Kidney (tissue), 14 donors: Measurements from ENCODE around the gene CAMK2B. TPM values are rescaled to one million over a fixed set of nuclear protein-coding genes. Genes with fewer than 3 reads are reported as not detected.

Experiments
- DNase-seq, 5 donors: peaks; one replicate each; pipeline ENCODE4 v3.0.0-alpha.2; 2013 to 2020
- FAIRE-seq: peaks from 2 replicates; lab custom pipeline; 2012; peaks lifted over from hg19 to GRCh38; lab: Jason Lieb, UNC
- H3K27ac ChIP-seq, 2 donors: one replicate each; pipeline ENCODE4 v1.7.0; 2013; ENCODE audit warnings: low read depth in 2 of 2, low read length in 2 of 2, inconsistent platforms in 1 of 2
- H3K27me3 ChIP-seq: one replicate; pipeline ENCODE4 v1.7.1; 2013; ENCODE audit warnings: low read length, inconsistent platforms; ENCODE audit not compliant: control insufficient read depth, insufficient read depth
- H3K36me3 ChIP-seq, 3 donors: one replicate each; pipeline versions ENCODE4 v1.7.0 to v1.7.1; 2013; ENCODE audit warnings: low read length in 3 of 3, control low read depth in 1 of 3, inconsistent platforms in 1 of 3; ENCODE audit not compliant: insufficient read depth in 3 of 3, control insufficient read depth in 2 of 3
- H3K4me1 ChIP-seq, 3 donors: one replicate each; pipeline versions ENCODE4 v1.7.0 to v1.7.1; 2013; ENCODE audit warnings: low read length in 3 of 3, inconsistent platforms in 1 of 3, low read depth in 1 of 3; ENCODE audit not compliant: control insufficient read depth in 2 of 3, insufficient read depth in 2 of 3
- H3K4me3 ChIP-seq, 3 donors: one replicate each; pipeline versions ENCODE4 v1.7.0 to v1.8.1; 2013; ENCODE audit warnings: low read length in 3 of 3, control low read depth in 1 of 3, inconsistent platforms in 1 of 3
- H3K9ac ChIP-seq, 3 donors: one replicate each; pipeline versions ENCODE4 v1.7.0 to v1.7.1; 2013; ENCODE audit warnings: low read length in 3 of 3, control low read depth in 1 of 3, inconsistent platforms in 1 of 3
- H3K9me3 ChIP-seq, 3 donors: one replicate each; pipeline versions ENCODE4 v1.7.0 to v1.7.1; 2013; ENCODE audit warnings: low read length in 3 of 3, control low read depth in 1 of 3, inconsistent platforms in 1 of 3; ENCODE audit not compliant: control insufficient read depth in 2 of 3, insufficient read depth in 1 of 3
- intact Hi-C: fragments of 100-400 bp; cut with DNase I; formaldehyde crosslinking; loops from one replicate; pipeline ENCODE4 v1.11.1; 2022
- polyA plus RNA-seq: library from polyadenylated mRNA; stranded (reverse); fragments of 350-450 nt; fragmentation: Illumina TruSeq; extraction: RNeasy Lipid Tissue Mini Kit (QIAGEN cat#74804); gene quantifications from one replicate; pipeline ENCODE4 v1.2.3, GENCODE V29; 2014; ENCODE audit warnings: low read depth, low replicate concordance; ENCODE audit not compliant: insufficient read depth
- total RNA-seq: library from RNA; stranded (reverse); fragmentation: NEBNext Ultra II Directional; extraction: Animal tissue kit (Norgen Biotek cat#: 25700); gene quantifications from one replicate; pipeline ENCODE4 v1.2.1, GENCODE V29; 2021
- TF ChIP-seq, protein P1 (sequence below): IDR thresholded peaks from 3 replicates; pipeline ENCODE4 v1.5.1; 2012; ENCODE audit warnings: mild to moderate bottlenecking, moderate library complexity, borderline replicate concordance; ENCODE audit not compliant: insufficient read depth; ENCODE audit errors: extremely low read depth
- donor health status: control.
- donor health status: control.
- donor health status: control.
- donor health status: control.
- donor health status: control.
- donor health status: DM: yes; HTN: yes; CAD: no.
- donor health status: Normal renal cell carcinoma (clear cell type).

Gene CAMK2B
- total and polyA plus RNA-seq, 2 donors from 2014 or later = 1.1 to 3.2 TPM

DNA sequence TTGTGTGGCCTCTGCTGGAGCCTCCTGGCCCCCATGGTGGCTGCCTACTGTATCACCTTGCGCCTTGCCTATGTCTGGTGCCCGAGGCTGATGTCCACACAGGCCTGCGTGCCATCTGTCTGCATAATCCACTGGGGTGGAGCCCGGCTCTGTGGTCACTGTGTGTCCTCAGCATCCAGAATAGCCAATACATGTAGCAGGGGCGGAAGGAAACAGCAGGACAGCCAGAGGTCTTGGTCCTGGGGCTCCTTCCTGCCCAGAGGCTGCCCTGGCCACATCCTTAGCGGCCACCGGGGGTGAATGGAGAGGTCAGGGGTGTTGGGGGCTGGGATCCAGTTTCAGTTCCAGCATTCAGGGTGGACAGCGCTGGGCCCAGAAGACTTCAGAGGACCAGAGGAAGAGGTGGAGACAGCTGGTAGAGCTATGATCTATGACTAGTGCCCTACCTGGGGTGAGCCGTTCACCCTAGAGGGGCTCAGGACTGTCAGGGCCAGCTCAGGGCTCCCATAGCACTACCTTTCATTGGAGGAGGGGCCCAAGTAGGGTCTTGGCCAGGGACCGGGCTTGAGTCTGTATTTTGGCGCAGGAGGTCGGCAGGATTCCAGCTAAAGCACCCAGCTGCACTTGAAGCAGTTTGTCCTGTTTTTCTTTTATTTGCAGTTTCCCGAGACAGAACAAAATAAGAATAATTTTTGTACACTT lies 108.7 kb downstream of the CAMK2B start:
- peak in 1 of 5 donors; percentile 61 for DNase-seq

GRCh38 chr7:44216019-44216418 lies 109.4 kb downstream of the CAMK2B start:
- Histone ChIP-seq H3K9me3 (peaks cover 0 to 3% (median 0%) of the 10 kb centered on the region in 3 donors), H3K4me3 (no peak overlapping the region), H3K4me1 (no peaks in the 10 kb centered on the region), H3K9ac (no peak overlapping the region), H3K27ac (no peak overlapping the region), H3K27me3 (no peaks in the 10 kb centered on the region), H3K36me3 (peaks cover 0 to 13% (median 8%) of the 10 kb centered on the region in 3 donors)
- FAIRE-seq (no peak), DNase-seq (peak in 1 of 5 donors; percentile 31)
- intact Hi-C loops = no loop called here
- TF ChIP-seq, protein P1, sequence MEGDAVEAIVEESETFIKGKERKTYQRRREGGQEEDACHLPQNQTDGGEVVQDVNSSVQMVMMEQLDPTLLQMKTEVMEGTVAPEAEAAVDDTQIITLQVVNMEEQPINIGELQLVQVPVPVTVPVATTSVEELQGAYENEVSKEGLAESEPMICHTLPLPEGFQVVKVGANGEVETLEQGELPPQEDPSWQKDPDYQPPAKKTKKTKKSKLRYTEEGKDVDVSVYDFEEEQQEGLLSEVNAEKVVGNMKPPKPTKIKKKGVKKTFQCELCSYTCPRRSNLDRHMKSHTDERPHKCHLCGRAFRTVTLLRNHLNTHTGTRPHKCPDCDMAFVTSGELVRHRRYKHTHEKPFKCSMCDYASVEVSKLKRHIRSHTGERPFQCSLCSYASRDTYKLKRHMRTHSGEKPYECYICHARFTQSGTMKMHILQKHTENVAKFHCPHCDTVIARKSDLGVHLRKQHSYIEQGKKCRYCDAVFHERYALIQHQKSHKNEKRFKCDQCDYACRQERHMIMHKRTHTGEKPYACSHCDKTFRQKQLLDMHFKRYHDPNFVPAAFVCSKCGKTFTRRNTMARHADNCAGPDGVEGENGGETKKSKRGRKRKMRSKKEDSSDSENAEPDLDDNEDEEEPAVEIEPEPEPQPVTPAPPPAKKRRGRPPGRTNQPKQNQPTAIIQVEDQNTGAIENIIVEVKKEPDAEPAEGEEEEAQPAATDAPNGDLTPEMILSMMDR = no peak

More for the DNA sequence above, 108.7 kb downstream of the CAMK2B start:
- peaks cover 0 to 3% (median 0%) of the 10 kb centered on the region in 3 donors for H3K9me3 ChIP-seq
- no peaks in the 10 kb centered on the region for H3K27me3 ChIP-seq
- intact Hi-C loops = no loop called here
- H3K4me1 ChIP-seq = no peaks in the 10 kb centered on the region
- H3K36me3 ChIP-seq = peaks cover 0 to 6% (median 3%) of the 10 kb centered on the region in 3 donors
- H3K4me3 ChIP-seq = no peak overlapping the region
- no peak for FAIRE-seq
- H3K9ac ChIP-seq = no peak overlapping the region
- no peak overlapping the region for H3K27ac ChIP-seq
- TF ChIP-seq, protein P1 = no peak

GRCh38 chr7:44215531-44215930 lies 109.9 kb downstream of the CAMK2B start:
- Histone ChIP-seq H3K36me3 (peaks cover 0 to 18% (median 11%) of the 10 kb centered on the region in 3 donors), H3K27ac (no peak overlapping the region), H3K27me3 (no peaks in the 10 kb centered on the region), H3K9me3 (peaks cover 0 to 3% (median 0%) of the 10 kb centered on the region in 3 donors), H3K9ac (no peak overlapping the region), H3K4me3 (no peak overlapping the region), H3K4me1 (no peaks in the 10 kb centered on the region)
- TF ChIP-seq, protein P1 = no peak
- FAIRE-seq (no peak), DNase-seq (peak in 2 of 5 donors; percentile 39 to 45)
- intact Hi-C loops = no loop called here
